IMR-90 (cell line): Measurements from ENCODE around the gene SHB. TPM values are rescaled to one million over a fixed set of nuclear protein-coding genes. Genes with fewer than 3 reads are reported as not detected.

ENCODE experiments used
- ATAC-seq: fragments of 200-7000 bp; cut with Tn5 transposase; 2 replicates; pipeline ENCODE4 v1.9.1; 2020; ENCODE audit warnings: low read depth, mild to moderate bottlenecking, moderate library complexity
- BruUV-seq: library from RNA; stranded (reverse); fragments of 400-500 nt; replicated peaks from 2 replicates; lab custom pipeline; 2021; lab: Mats Ljungman, UMichigan
- CTCF ChIA-PET: fragments of 300-600 bp; formaldehyde crosslinking; extraction: SDS; loops from one replicate; lab custom pipeline; 2021; ENCODE audit warnings: antibody characterized with exemption; lab: Yijun Ruan, JAX
- POLR2A ChIA-PET: fragments of 300-600 bp; sonication (Branson Sonifier 250); formaldehyde crosslinking; loops from one replicate; lab custom pipeline; 2022; ENCODE audit warnings: antibody characterized with exemption; ENCODE audit not compliant: unreplicated experiment; lab: Charles Lee
- DNase-seq: peaks from one replicate; pipeline ENCODE4 v3.0.0; 2013
- H2AFZ ChIP-seq: replicated peaks from 2 replicates; pipeline ENCODE3; 2013; ENCODE audit warnings: low read length, mild to moderate bottlenecking; ENCODE audit not compliant: poor library complexity
- H2AK5ac ChIP-seq: 2 replicates; pipeline ENCODE4 v1.6.1; 2013; ENCODE audit warnings: low read depth, low read length, inconsistent platforms
- H2AK9ac ChIP-seq: replicated peaks from 2 replicates; pipeline ENCODE3; 2013; ENCODE audit warnings: mild to moderate bottlenecking, low read depth, low read length, moderate library complexity; ENCODE audit not compliant: poor library complexity
- H2BK120ac ChIP-seq: 2 replicates; pipeline ENCODE4 v1.6.1; 2013; ENCODE audit warnings: low read depth, low read length, inconsistent platforms
- H2BK15ac ChIP-seq: 3 replicates; pipeline ENCODE4 v1.6.1; 2013; ENCODE audit warnings: low read depth, low read length, inconsistent platforms
- H2BK20ac ChIP-seq: 2 replicates; pipeline ENCODE4 v1.6.1; 2013; ENCODE audit warnings: low read depth, mild to moderate bottlenecking, inconsistent platforms, low read length, moderate library complexity
- H2BK5ac ChIP-seq: 2 replicates; pipeline ENCODE4 v1.6.1; 2013; ENCODE audit warnings: mild to moderate bottlenecking, low read depth, low read length, inconsistent platforms; ENCODE audit not compliant: poor library complexity, severe bottlenecking
- H3K14ac ChIP-seq: replicated peaks from 2 replicates; pipeline ENCODE4 v1.6.1; 2013; ENCODE audit warnings: low read depth, low read length, inconsistent platforms
- H3K18ac ChIP-seq: 2 replicates; pipeline ENCODE4 v1.6.1; 2013; ENCODE audit warnings: low read depth, low read length, control low read depth
- H3K23ac ChIP-seq: 2 replicates; pipeline ENCODE4 v1.6.1; 2013; ENCODE audit warnings: low read depth, low read length, inconsistent platforms
- H3K27ac ChIP-seq: 2 replicates; pipeline ENCODE4 v1.5.1; 2013; ENCODE audit warnings: mild to moderate bottlenecking, control low read depth, low read length; ENCODE audit not compliant: insufficient read depth
- H3K27me3 ChIP-seq: 2 replicates; pipeline ENCODE4 v1.6.1; 2013; ENCODE audit warnings: low read length; ENCODE audit not compliant: control insufficient read depth, insufficient read depth
- H3K36me3 ChIP-seq: 2 replicates; pipeline ENCODE4 v1.6.1; 2013; ENCODE audit warnings: low read length, mixed read lengths; ENCODE audit not compliant: control insufficient read depth, insufficient read depth
- H3K4ac ChIP-seq: 2 replicates; pipeline ENCODE4 v1.6.1; 2013; ENCODE audit warnings: low read depth, low read length, inconsistent platforms
- H3K4me1 ChIP-seq: 2 replicates; pipeline ENCODE4 v1.6.1; 2013; ENCODE audit warnings: low read length, mixed read lengths; ENCODE audit not compliant: control insufficient read depth, insufficient read depth
- H3K4me2 ChIP-seq: 2 replicates; pipeline ENCODE4 v1.6.1; 2013; ENCODE audit warnings: low read depth, mild to moderate bottlenecking, control low read depth, low read length, moderate library complexity
- H3K4me3 ChIP-seq: 2 replicates; pipeline ENCODE4 v1.5.1; 2013; ENCODE audit warnings: low read depth, mild to moderate bottlenecking, control low read depth, low read length, moderate library complexity; ENCODE audit not compliant: insufficient read depth
- H3K56ac ChIP-seq: 2 replicates; pipeline ENCODE4 v1.6.1; 2013; ENCODE audit warnings: low read length, inconsistent platforms; ENCODE audit not compliant: insufficient read depth; ENCODE audit errors: extremely low read depth
- H3K79me1 ChIP-seq, 2 experiments: 2 replicates each; pipeline ENCODE4 v1.6.1; 2013; ENCODE audit warnings: low read length in 2 of 2, inconsistent platforms in 1 of 2, low read depth in 1 of 2
- H3K9ac ChIP-seq: 2 replicates; pipeline ENCODE4 v1.6.1; 2013; ENCODE audit warnings: low read depth, low read length, control low read depth
- H3K9me1 ChIP-seq: 2 replicates; pipeline ENCODE4 v1.6.1; 2013; ENCODE audit warnings: low read length, inconsistent platforms; ENCODE audit not compliant: insufficient read depth
- H3K9me3 ChIP-seq: 2 replicates; pipeline ENCODE4 v1.6.1; 2013; ENCODE audit warnings: low read length; ENCODE audit not compliant: control insufficient read depth, insufficient read depth
- H4K20me1 ChIP-seq: 2 replicates; pipeline ENCODE4 v1.6.1; 2013; ENCODE audit warnings: low read length, inconsistent platforms; ENCODE audit not compliant: insufficient read depth
- H4K5ac ChIP-seq: 2 replicates; pipeline ENCODE4 v1.6.1; 2013; ENCODE audit warnings: mild to moderate bottlenecking, low read depth, low read length, control low read depth
- H4K8ac ChIP-seq, 2 experiments: 2 replicates each; pipeline ENCODE4 v1.6.1; 2013; ENCODE audit warnings: low read depth in 2 of 2, low read length in 2 of 2, control low read depth in 1 of 2, inconsistent platforms in 1 of 2
- H4K91ac ChIP-seq: 2 replicates; pipeline ENCODE4 v1.6.1; 2013; ENCODE audit warnings: low read depth, low read length, inconsistent platforms; ENCODE audit not compliant: insufficient read depth
- BHLHE40 ChIP-seq: fragments of 150-350 bp; IDR thresholded peaks from 2 replicates; pipeline ENCODE4 v1.6.1; 2016; ENCODE audit warnings: mild to moderate bottlenecking, low read depth, low read length
- CEBPB ChIP-seq: IDR thresholded peaks from 2 replicates; pipeline ENCODE4 v1.6.1; 2012; ENCODE audit warnings: low read depth, low read length, improper control_type of control experiment
- CTCF ChIP-seq: conservative IDR thresholded peaks from 2 replicates; pipeline ENCODE4 v1.5.1; 2012; ENCODE audit warnings: mild to moderate bottlenecking, low read depth, low read length, improper control_type of control experiment
- ELK1 ChIP-seq: fragments of 150-350 bp; IDR thresholded peaks from 2 replicates; pipeline ENCODE4 v1.6.1; 2016; ENCODE audit warnings: low read depth, mild to moderate bottlenecking, low read length, moderate library complexity, borderline replicate concordance
- FOS ChIP-seq: fragments of 150-350 bp; IDR thresholded peaks from 2 replicates; pipeline ENCODE4 v1.6.1; 2016; ENCODE audit warnings: low read depth, low read length
- MAFK ChIP-seq: IDR thresholded peaks from 2 replicates; pipeline ENCODE4 v1.6.1; 2012; ENCODE audit warnings: low read depth, low read length, improper control_type of control experiment
- MAZ ChIP-seq: IDR thresholded peaks from 2 replicates; pipeline ENCODE4 v1.6.1; 2012; ENCODE audit warnings: low read depth, mild to moderate bottlenecking, low read length, improper control_type of control experiment, moderate library complexity, borderline replicate concordance
- MXI1 ChIP-seq: IDR thresholded peaks from 2 replicates; pipeline ENCODE4 v1.6.1; 2012; ENCODE audit warnings: low read depth, mild to moderate bottlenecking, low read length, moderate library complexity, borderline replicate concordance
- NFE2L2 ChIP-seq: fragments of 150-350 bp; IDR thresholded peaks from 2 replicates; pipeline ENCODE4 v1.6.1; 2016; ENCODE audit warnings: low read depth, mild to moderate bottlenecking, low read length
- POLR2A ChIP-seq: IDR thresholded peaks from 2 replicates; pipeline ENCODE4 v1.6.1; 2012; ENCODE audit warnings: mild to moderate bottlenecking, low read depth, low read length
- RAD21 ChIP-seq: IDR thresholded peaks from 2 replicates; pipeline ENCODE4 v1.6.1; 2012; ENCODE audit warnings: low read length, improper control_type of control experiment
- RCOR1 ChIP-seq: IDR thresholded peaks from 2 replicates; pipeline ENCODE4 v1.6.1; 2012; ENCODE audit warnings: mild to moderate bottlenecking, low read length, improper control_type of control experiment; ENCODE audit not compliant: insufficient replicate concordance
- SMC3 ChIP-seq: fragments of 150-350 bp; IDR thresholded peaks from 2 replicates; pipeline ENCODE4 v1.6.1; 2016; ENCODE audit warnings: low read depth, mild to moderate bottlenecking, antibody characterized with exemption, low read length, moderate library complexity
- WGBS, 2 experiments: methylation state at CpG; one replicate each; pipeline versions ENCODE4 v1.1.5 to v1.1.7; 2013; ENCODE audit warnings: missing lambda C conversion rate in 2 of 2; ENCODE audit not compliant: insufficient read length in 1 of 2; ENCODE audit errors: extremely low coverage in 2 of 2; 5-methylcytosine and 5-hydroxymethylcytosine counted together
- dilution Hi-C: fragments of 300-500 bp; cut with HindIII; formaldehyde crosslinking; loops from one replicate; pipeline ENCODE4 v1.14.3; 2018; ENCODE audit warnings: low sequenced_read_pairs; ENCODE audit not compliant: unreplicated experiment
- in situ Hi-C: fragments of 300-500 bp; cut with MboI; formaldehyde crosslinking; loops from 3 replicates; pipeline ENCODE4 v1.14.3; 2019; ENCODE audit warnings: low sequenced_read_pairs, inconsistent platforms, mixed read lengths
- intact Hi-C: fragments of 100-400 bp; cut with micrococcal nuclease; formaldehyde crosslinking; loops from 2 replicates; pipeline ENCODE4 v1.10.0; 2022
- polyA plus RNA-seq, 3 experiments: library from polyadenylated mRNA; depleted of rRNA; stranded (reverse); fragments of >200 nt; gene quantifications; 2 replicates each; pipeline ENCODE4 v1.2.3, GENCODE V29; 2012; ENCODE audit warnings: low replicate concordance in 1 of 3
- total RNA-seq: library from RNA; depleted of rRNA; stranded (reverse); fragments of >200 nt; gene quantifications from 2 replicates; pipeline ENCODE4 v1.2.3, GENCODE V29; 2012

Gene SHB
- total and polyA plus RNA-seq, 2 of the 4 experiments (the other 2 are of a cell fraction), result 6.1 to 20.4 TPM

GRCh38 chr9:37870081-37870798, 198.8 kb downstream of the SHB start:
- Histone ChIP-seq H2BK5ac (no peak overlapping the region), H3K79me1 (no peaks in the 10 kb centered on the region; a peak in 1 of 4 replicates), H3K27me3 (no peaks in the 10 kb centered on the region), H3K27ac (no peak overlapping the region), H4K5ac (no peak overlapping the region), H3K4me3 (no peak overlapping the region), H3K36me3 (no peaks in the 10 kb centered on the region), H3K23ac (no peak overlapping the region), H2AK9ac (no peak overlapping the region), H2BK15ac (no peak overlapping the region), H2AK5ac (no peak overlapping the region), H4K91ac (no peak overlapping the region), H3K14ac (no peak overlapping the region), H3K9me1 (no peaks in the 10 kb centered on the region; the same call in 1 of the 2 replicates), H3K4me1 (no peaks in the 10 kb centered on the region; the same call in 1 of the 2 replicates), H2AFZ (no peak overlapping the region), H3K9ac (no peak overlapping the region), H4K20me1 (no peaks in the 10 kb centered on the region; the same call in 1 of the 2 replicates), H3K4me2 (no peak overlapping the region), H3K56ac (no peak overlapping the region), H2BK120ac (no peak overlapping the region), H4K8ac (no peak overlapping the region), H2BK20ac (no peak overlapping the region), H3K9me3 (no peaks in the 10 kb centered on the region), H3K18ac (no peak overlapping the region), H3K4ac (no peak overlapping the region)
- intact Hi-C loops (no loop called here), dilution Hi-C loops (no loop called here), in situ Hi-C loops (no loop called here)
- no peak for TF ChIP-seq CTCF
- TF ChIP-seq NFE2L2, result no peak
- no peak for TF ChIP-seq SMC3
- no peak for TF ChIP-seq MAZ
- no peak for TF ChIP-seq FOS
- TF ChIP-seq RAD21, result no peak
- TF ChIP-seq MAFK, result no peak
- TF ChIP-seq BHLHE40, result no peak
- no peak for TF ChIP-seq MXI1
- no peak for TF ChIP-seq RCOR1
- TF ChIP-seq ELK1, result no peak
- TF ChIP-seq POLR2A, result no peak
- no peak for TF ChIP-seq CEBPB
- ATAC-seq (no peak), DNase-seq (no peak)
- no TSS peak for BruUV-seq
- POLR2A ChIA-PET, result interaction anchor here (0.6 kb wide), 1 partner anchor 18 kb away, joined by 10 read pairs; no protein-coding TSS in a partner anchor
- CTCF ChIA-PET, result interaction anchor here (0.5 kb wide), 1 partner anchor 1239 kb away, joined by 4 read pairs; no protein-coding TSS in a partner anchor
- no CpG with 5 or more reads among the region's 5 CpGs for WGBS, 2 experiments
